Esophagus squamous epithelium (tissue), 4 donors: ENCODE data around the gene CELF2.

ENCODE experiments used
- POLR2A ChIP-seq, 4 donors: fragments of 450-650 bp; IDR thresholded peaks; one replicate each; pipeline ENCODE4 v1.6.1; 2017; ENCODE audit warnings: antibody characterized with exemption in 4 of 4, mild to moderate bottlenecking in 4 of 4, moderate library complexity in 3 of 4
- TF ChIP-seq, protein P1 (sequence below), 6 experiments: fragments of 450-650 bp in 4 of 6; fragments of 200-600 bp in 2 of 6; sonication (generic) in 2 of 6; IDR thresholded peaks; one replicate each; pipeline ENCODE4 v1.5.1; 2016 to 2019; ENCODE audit warnings: antibody characterized with exemption in 6 of 6, mild to moderate bottlenecking in 4 of 6, moderate library complexity in 4 of 6

GRCh38 chr10:11085545-11085944 is 67.9 kb downstream of the CELF2 start:
- TF ChIP-seq, protein P1, sequence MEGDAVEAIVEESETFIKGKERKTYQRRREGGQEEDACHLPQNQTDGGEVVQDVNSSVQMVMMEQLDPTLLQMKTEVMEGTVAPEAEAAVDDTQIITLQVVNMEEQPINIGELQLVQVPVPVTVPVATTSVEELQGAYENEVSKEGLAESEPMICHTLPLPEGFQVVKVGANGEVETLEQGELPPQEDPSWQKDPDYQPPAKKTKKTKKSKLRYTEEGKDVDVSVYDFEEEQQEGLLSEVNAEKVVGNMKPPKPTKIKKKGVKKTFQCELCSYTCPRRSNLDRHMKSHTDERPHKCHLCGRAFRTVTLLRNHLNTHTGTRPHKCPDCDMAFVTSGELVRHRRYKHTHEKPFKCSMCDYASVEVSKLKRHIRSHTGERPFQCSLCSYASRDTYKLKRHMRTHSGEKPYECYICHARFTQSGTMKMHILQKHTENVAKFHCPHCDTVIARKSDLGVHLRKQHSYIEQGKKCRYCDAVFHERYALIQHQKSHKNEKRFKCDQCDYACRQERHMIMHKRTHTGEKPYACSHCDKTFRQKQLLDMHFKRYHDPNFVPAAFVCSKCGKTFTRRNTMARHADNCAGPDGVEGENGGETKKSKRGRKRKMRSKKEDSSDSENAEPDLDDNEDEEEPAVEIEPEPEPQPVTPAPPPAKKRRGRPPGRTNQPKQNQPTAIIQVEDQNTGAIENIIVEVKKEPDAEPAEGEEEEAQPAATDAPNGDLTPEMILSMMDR (IDR thresholded peaks at IDR 0.05): no peak
- TF ChIP-seq POLR2A (IDR thresholded peaks at IDR 0.05): no peak
